ENCODE data around the gene NINJ2. TPM values are rescaled to one million over a fixed set of nuclear protein-coding genes. Genes with fewer than 3 reads are reported as not detected.
A peak's percentile ranks its signal among the peaks of the same experiment; 100 is the strongest.

Gene NINJ2
- total RNA-seq, 3 donors from 2014 or later (not counting 1 experiment from before 2014, with no cell fraction given) = 3.1 to 6.6 (median 4.9) TPM

DNA sequence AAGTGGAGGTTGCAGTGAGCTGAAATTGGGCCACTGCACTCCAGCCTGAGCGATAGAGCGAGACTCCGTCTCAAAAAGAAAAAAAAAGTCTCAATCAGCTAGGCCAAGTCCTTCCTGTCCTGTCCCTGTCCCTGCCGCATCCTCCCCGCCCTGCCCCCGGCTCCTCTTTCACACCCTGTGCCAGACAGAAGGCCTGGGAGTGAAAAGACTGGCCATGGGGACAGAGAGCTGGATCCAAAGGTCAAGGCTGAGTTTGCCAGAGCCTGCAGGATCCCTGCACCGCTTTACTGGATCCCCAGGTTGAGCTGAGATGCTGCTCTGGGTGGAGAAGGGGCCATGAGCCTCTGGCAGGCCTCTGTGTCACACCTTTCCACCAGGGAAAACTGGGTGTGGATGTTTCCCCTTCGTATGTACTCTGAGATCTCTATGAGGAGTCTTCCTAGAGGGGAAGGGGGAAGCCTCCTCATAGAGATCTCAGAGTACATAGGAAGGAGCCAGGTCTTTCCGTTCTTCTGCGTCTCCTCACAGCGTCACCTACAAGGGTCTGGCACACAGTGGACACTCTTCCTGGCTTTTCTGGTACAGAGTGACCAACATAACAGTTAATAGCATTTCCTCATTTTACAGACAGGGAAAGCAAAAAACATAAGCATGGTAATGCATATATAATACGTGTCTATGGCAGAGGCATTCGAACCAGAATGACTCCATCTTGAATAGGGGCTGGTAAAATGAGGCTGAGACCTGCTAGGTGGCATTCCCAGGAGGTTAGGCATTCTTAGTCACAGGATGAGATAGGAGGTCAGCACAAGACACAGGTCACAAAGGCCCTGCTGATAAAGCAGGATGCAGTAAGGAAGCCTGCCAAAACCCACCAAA, 35.1 kb downstream of the NINJ2 start:
- no peak overlapping the region for H3K4me3 ChIP-seq (ENCODE audit: low read length)
- 85% methylated on average over 13 of the region's 13 CpGs for WGBS (ENCODE audit: insufficient coverage)
- intact Hi-C loops (cut with micrococcal nuclease) = no loop called here
- H3K36me3 Mint-ChIP-seq = no peaks in the 10 kb centered on the region
- H3K4me1 ChIP-seq (ENCODE audit: control insufficient read depth, insufficient read depth, low read length) = no peaks in the 10 kb centered on the region
- H3K4me3 Mint-ChIP-seq = no peak overlapping the region
- TF ChIP-seq, protein P1, sequence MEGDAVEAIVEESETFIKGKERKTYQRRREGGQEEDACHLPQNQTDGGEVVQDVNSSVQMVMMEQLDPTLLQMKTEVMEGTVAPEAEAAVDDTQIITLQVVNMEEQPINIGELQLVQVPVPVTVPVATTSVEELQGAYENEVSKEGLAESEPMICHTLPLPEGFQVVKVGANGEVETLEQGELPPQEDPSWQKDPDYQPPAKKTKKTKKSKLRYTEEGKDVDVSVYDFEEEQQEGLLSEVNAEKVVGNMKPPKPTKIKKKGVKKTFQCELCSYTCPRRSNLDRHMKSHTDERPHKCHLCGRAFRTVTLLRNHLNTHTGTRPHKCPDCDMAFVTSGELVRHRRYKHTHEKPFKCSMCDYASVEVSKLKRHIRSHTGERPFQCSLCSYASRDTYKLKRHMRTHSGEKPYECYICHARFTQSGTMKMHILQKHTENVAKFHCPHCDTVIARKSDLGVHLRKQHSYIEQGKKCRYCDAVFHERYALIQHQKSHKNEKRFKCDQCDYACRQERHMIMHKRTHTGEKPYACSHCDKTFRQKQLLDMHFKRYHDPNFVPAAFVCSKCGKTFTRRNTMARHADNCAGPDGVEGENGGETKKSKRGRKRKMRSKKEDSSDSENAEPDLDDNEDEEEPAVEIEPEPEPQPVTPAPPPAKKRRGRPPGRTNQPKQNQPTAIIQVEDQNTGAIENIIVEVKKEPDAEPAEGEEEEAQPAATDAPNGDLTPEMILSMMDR (IDR thresholded peaks at IDR 0.05) = no peak
- no peaks in the 10 kb centered on the region for H3K9me3 ChIP-seq (ENCODE audit: control insufficient read depth, insufficient read depth, low read length)
- peak overlapping the region in 1 of 2 donors; percentile 35 for H3K27ac Mint-ChIP-seq
- DNase-seq = no peak
- no peaks in the 10 kb centered on the region for H3K27me3 Mint-ChIP-seq (ENCODE audit: low read depth in 2 of 2)
- H3K4me1 Mint-ChIP-seq = peaks cover 4 to 25% of the 10 kb centered on the region in 2 donors
- H3K27me3 ChIP-seq (ENCODE audit: control insufficient read depth, insufficient read depth, low read length) = no peaks in the 10 kb centered on the region
- H3K27ac ChIP-seq (ENCODE audit: low read length) = no peak overlapping the region
- H3K9me3 Mint-ChIP-seq = no peaks in the 10 kb centered on the region
- ATAC-seq = no peak
- no peaks in the 10 kb centered on the region for H3K36me3 ChIP-seq (ENCODE audit: control insufficient read depth, insufficient read depth, low read length)

DNA sequence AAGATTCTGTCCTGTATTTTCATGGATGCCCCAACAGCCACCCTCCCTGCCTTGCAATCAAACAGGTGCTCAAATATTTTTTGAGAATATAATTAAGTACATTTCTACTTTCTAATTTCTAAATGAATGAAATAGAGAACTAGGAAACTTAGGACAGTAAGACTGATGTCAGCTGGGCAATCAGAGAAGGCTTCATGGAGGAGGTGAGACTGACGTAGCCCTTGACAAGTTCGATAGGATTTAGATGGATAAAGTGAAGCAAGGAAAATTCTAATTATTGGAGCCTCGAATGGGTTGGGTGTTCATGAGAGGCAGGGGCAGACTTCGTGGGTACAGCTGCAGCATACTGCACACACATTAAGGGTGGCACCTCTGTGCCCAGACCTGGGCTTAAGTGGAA, 36.0 kb downstream of the NINJ2 start:
- 91% methylated on average over 4 of the region's 4 CpGs for WGBS (ENCODE audit: insufficient coverage)
- Mint-ChIP-seq H3K4me3 (no peak overlapping the region), H3K9me3 (no peaks in the 10 kb centered on the region), H3K27me3 (ENCODE audit: low read depth in 2 of 2) (no peaks in the 10 kb centered on the region), H3K36me3 (no peaks in the 10 kb centered on the region), H3K4me1 (peaks cover 11 to 27% of the 10 kb centered on the region in 2 donors), H3K27ac (peak overlapping the region in 1 of 2 donors; percentile 6)
- H3K36me3 ChIP-seq (ENCODE audit: control insufficient read depth, insufficient read depth, low read length) = no peaks in the 10 kb centered on the region
- H3K27ac ChIP-seq (ENCODE audit: low read length) = no peak overlapping the region
- no peaks in the 10 kb centered on the region for H3K4me1 ChIP-seq (ENCODE audit: control insufficient read depth, insufficient read depth, low read length)
- H3K9me3 ChIP-seq (ENCODE audit: control insufficient read depth, insufficient read depth, low read length) = no peaks in the 10 kb centered on the region
- no peak for ATAC-seq
- DNase-seq = no peak
- TF ChIP-seq, protein P1 (IDR thresholded peaks at IDR 0.05) = no peak
- no peaks in the 10 kb centered on the region for H3K27me3 ChIP-seq (ENCODE audit: control insufficient read depth, insufficient read depth, low read length)
- H3K4me3 ChIP-seq (ENCODE audit: low read length) = no peak overlapping the region
- intact Hi-C loops (cut with micrococcal nuclease) = no loop called here

DNA sequence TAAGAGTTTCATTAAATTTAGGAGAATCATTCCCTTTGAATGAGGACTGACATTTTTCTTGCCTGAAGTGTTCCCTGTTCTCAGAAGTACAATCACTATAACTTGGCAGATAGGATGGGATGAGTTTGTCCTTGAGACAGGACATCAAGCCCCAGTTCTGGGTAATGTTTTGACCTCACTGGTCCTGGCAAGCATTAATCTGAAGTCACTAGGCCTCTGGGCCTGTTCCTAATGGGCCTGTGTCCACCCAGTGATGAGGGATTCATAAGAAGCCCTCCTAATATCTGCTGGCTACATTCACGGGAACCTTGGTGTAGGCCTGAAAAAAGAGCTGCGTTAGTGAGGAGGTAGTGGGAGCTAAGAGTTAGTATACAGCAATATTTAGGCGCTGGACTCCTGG, 37.2 kb downstream of the NINJ2 start:
- Histone ChIP-seq H3K4me1 (ENCODE audit: control insufficient read depth, insufficient read depth, low read length) (no peaks in the 10 kb centered on the region), H3K27me3 (ENCODE audit: control insufficient read depth, insufficient read depth, low read length) (no peaks in the 10 kb centered on the region), H3K27ac (ENCODE audit: low read length) (no peak overlapping the region), H3K4me3 (ENCODE audit: low read length) (no peak overlapping the region), H3K9me3 (ENCODE audit: control insufficient read depth, insufficient read depth, low read length) (no peaks in the 10 kb centered on the region), H3K36me3 (ENCODE audit: control insufficient read depth, insufficient read depth, low read length) (no peaks in the 10 kb centered on the region)
- Mint-ChIP-seq H3K9me3 (no peaks in the 10 kb centered on the region), H3K27me3 (ENCODE audit: low read depth in 2 of 2) (no peaks in the 10 kb centered on the region), H3K27ac (no peak overlapping the region), H3K4me1 (peaks cover 11 to 17% of the 10 kb centered on the region in 2 donors), H3K36me3 (no peaks in the 10 kb centered on the region), H3K4me3 (no peak overlapping the region)
- TF ChIP-seq, protein P1 (IDR thresholded peaks at IDR 0.05) = no peak
- 100% methylated on average over 3 of the region's 3 CpGs for whole genome bisulfite sequencing (ENCODE audit: insufficient coverage)
- ATAC-seq = no peak
- no peak for DNase-seq
- intact Hi-C loops (cut with micrococcal nuclease) = no loop called here
